ENCODE results near the gene FOXRED1. TPM values are rescaled to one million over a fixed set of nuclear protein-coding genes. Genes with fewer than 3 reads are reported as not detected.

FOXRED1 gene
- total and polyA plus RNA-seq, 2 of the 13 experiments (the other 11 are each of a cell fraction or from before 2014, with no cell fraction given) = 29.6 to 42.9 TPM

GRCh38 chr11:126268708-126269579 is at the start of gene FOXRED1, which contains the start of gene SRPRA (continued):
- TF ChIP-seq KLF9 (CRISPR knock-in tag; IDR thresholded peaks at IDR 0.05; ENCODE audit: low read depth) (no peak), SRSF1 (optimal IDR thresholded peaks at IDR 0.05; ENCODE audit: low read depth, low read length) (no peak), ZSCAN5A (CRISPR knock-in tag; IDR thresholded peaks at IDR 0.05; ENCODE audit: borderline replicate concordance) (no peak), AFF4 (CRISPR knock-in tag; IDR thresholded peaks at IDR 0.05) (no peak), HES4 (CRISPR knock-in tag; IDR thresholded peaks at IDR 0.05; ENCODE audit: borderline replicate concordance) (no peak), NR2F1 (CRISPR knock-in tag; IDR thresholded peaks at IDR 0.05) (0 out of 4 replicates have a peak, but pooled peaks of 1 of the 2 experiments have one; percentile 16), ZBTB33 (CRISPR knock-in tag; IDR thresholded peaks at IDR 0.05) (no peak), ZNF501 (CRISPR knock-in tag; IDR thresholded peaks at IDR 0.05) (peak; percentile 88), MXD4 (CRISPR knock-in tag; IDR thresholded peaks at IDR 0.05) (peak; percentile 88), DBP (CRISPR knock-in tag; IDR thresholded peaks at IDR 0.05; ENCODE audit: not compliant biosample characterization) (no peak), ATF7 (IDR thresholded peaks at IDR 0.05) (no peak), ATF7 (CRISPR knock-in tag; IDR thresholded peaks at IDR 0.05) (0 out of 2 replicates have a peak, but pooled peaks have one; percentile 49), KAT7 (CRISPR knock-in tag; IDR thresholded peaks at IDR 0.05; ENCODE audit: borderline replicate concordance) (peak; percentile 74), TEAD3 (CRISPR knock-in tag; optimal IDR thresholded peaks at IDR 0.05; ENCODE audit: borderline replicate concordance) (peak; percentile 20), ATM (IDR thresholded peaks at IDR 0.05; ENCODE audit: borderline replicate concordance) (no peak), PCBP2 (optimal IDR thresholded peaks at IDR 0.05; ENCODE audit: low read depth, low read length, poor library complexity, severe bottlenecking) (no peak), ATAD3A (CRISPR knock-in tag; IDR thresholded peaks at IDR 0.05) (no peak), LRRFIP1 (CRISPR knock-in tag; conservative IDR thresholded peaks at IDR 0.05) (no peak)

Measured in HepG2 (cell line).